ENCODE measurements around the gene CSAD. TPM values are rescaled to one million over a fixed set of nuclear protein-coding genes. Genes with fewer than 3 reads are reported as not detected.
"Not testable (repeated sequence)": the region's sequence is repeated elsewhere in the genome, so short reads cannot be mapped to it uniquely, and the experiment has no call there.

CSAD gene
- total RNA-seq, 1 donor: 9.4 TPM

DNA sequence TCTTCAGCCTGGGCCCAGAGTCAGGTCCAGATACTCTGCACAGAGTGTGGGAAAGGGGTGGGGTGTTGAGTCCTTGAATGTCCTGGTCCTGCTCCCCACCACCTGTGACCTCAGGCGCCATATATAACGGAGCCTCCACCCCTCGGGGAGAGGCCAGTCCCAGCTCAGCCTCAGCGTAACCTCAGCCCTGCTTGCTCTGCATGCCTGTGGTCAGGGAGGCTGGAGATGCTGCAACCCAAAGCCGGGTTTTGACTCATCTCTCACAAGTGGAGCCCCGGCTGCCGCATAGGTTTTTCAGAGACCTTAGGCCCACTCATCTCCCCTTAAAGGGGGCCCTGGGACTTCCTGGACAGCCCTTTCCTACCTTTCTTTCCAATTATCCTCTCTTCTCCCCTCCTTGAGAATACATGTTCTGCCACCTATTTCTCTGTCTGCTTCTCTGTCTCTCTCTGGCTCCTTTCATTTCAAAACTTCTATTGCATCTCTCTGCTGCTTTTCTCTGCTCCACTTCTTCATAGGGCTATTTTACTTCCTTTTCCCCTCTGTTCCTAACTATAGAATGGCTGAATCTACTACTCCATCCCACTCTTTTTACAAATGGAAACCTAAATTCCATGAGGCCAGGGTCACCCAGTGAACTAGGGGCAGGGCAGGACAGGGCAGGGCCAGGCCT lies 25.2 kb upstream of the CSAD start:
- peaks cover 23% of the 10 kb centered on the region for H3K4me1 ChIP-seq (ENCODE audit: insufficient read depth, low read length)
- no peak overlapping the region for H3K4me3 ChIP-seq (ENCODE audit: insufficient read depth, low read length)
- no peaks in the 10 kb centered on the region for H3K9me3 ChIP-seq (ENCODE audit: low read depth, low read length)
- H2AFZ ChIP-seq (ENCODE audit: low read length): peak overlapping the region; percentile 42
- TF ChIP-seq, protein P1, sequence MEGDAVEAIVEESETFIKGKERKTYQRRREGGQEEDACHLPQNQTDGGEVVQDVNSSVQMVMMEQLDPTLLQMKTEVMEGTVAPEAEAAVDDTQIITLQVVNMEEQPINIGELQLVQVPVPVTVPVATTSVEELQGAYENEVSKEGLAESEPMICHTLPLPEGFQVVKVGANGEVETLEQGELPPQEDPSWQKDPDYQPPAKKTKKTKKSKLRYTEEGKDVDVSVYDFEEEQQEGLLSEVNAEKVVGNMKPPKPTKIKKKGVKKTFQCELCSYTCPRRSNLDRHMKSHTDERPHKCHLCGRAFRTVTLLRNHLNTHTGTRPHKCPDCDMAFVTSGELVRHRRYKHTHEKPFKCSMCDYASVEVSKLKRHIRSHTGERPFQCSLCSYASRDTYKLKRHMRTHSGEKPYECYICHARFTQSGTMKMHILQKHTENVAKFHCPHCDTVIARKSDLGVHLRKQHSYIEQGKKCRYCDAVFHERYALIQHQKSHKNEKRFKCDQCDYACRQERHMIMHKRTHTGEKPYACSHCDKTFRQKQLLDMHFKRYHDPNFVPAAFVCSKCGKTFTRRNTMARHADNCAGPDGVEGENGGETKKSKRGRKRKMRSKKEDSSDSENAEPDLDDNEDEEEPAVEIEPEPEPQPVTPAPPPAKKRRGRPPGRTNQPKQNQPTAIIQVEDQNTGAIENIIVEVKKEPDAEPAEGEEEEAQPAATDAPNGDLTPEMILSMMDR (IDR thresholded peaks at IDR 0.05; ENCODE audit: extremely low read depth, low read depth, low read length): no peak
- H3K27ac ChIP-seq (ENCODE audit: low read depth, low read length): peak overlapping the region; percentile 67
- H3K27me3 ChIP-seq (ENCODE audit: insufficient read depth, low read length): no peaks in the 10 kb centered on the region
- peak; percentile 99 for DNase-seq (ENCODE audit: insufficient read length, low spot score, missing footprints)
- H3K36me3 ChIP-seq (ENCODE audit: insufficient read depth, low read length): peaks cover 12% of the 10 kb centered on the region
- no peaks in the 10 kb centered on the region for H3K79me2 ChIP-seq (ENCODE audit: insufficient read depth, low read length)
- H4K20me1 ChIP-seq (ENCODE audit: insufficient read depth, low read length): no peaks in the 10 kb centered on the region
- peak overlapping the region; percentile 49 for H3K4me2 ChIP-seq (ENCODE audit: insufficient read depth, low read length)

DNA sequence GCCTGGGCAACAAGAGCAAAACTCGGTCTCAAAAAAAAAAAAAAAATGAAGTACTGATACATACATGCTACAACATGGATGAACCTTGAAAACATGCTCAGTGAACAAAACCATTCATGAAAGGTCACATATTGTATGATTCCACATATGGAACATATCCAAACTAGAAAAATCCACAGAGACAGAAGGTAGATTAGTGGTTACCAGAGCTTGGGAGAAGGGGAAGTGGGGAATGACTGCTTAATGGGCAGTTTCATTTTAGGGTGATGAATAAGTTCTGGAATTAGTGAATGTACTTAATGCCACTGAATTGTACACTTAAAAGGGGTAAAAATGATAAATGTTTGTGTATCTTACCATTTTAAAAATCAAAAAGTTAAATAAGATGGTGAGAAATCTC lies 23.6 kb upstream of the CSAD start:
- Histone ChIP-seq H3K27ac (ENCODE audit: low read depth, low read length) (no peak overlapping the region), H3K4me1 (ENCODE audit: insufficient read depth, low read length) (peaks cover 25% of the 10 kb centered on the region), H3K27me3 (ENCODE audit: insufficient read depth, low read length) (no peaks in the 10 kb centered on the region), H3K4me3 (ENCODE audit: insufficient read depth, low read length) (no peak overlapping the region), H3K36me3 (ENCODE audit: insufficient read depth, low read length) (no peaks in the 10 kb centered on the region), H3K9me3 (ENCODE audit: low read depth, low read length) (no peaks in the 10 kb centered on the region), H3K79me2 (ENCODE audit: insufficient read depth, low read length) (no peaks in the 10 kb centered on the region), H4K20me1 (ENCODE audit: insufficient read depth, low read length) (no peaks in the 10 kb centered on the region), H3K4me2 (ENCODE audit: insufficient read depth, low read length) (no peak overlapping the region), H2AFZ (ENCODE audit: low read length) (no peak overlapping the region)
- TF ChIP-seq, protein P1 (IDR thresholded peaks at IDR 0.05; ENCODE audit: extremely low read depth, low read depth, low read length): no peak
- DNase-seq (ENCODE audit: insufficient read length, low spot score, missing footprints): no peak

DNA sequence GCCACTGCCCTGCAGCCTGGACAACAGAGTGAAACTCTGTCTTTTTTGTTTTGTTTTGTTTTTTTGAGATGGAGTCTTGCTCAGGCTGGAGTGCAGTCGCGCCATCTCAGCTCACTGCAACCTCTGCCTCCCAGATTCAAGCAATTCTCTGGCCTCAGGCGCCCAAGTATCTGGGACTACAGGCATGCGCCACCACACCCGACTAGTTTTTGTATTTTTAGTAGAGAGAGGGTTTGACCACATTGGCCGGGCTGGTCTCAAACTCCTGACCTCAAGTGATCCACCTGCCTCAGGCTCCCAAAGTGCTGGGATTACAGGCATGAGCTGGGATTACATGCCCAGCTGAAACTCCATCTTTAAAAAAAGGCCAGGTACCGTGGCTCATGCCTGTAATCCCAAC lies 21.6 kb upstream of the CSAD start:
- not testable (repeated sequence) for H3K4me3 ChIP-seq (ENCODE audit: insufficient read depth, low read length); H3K27me3 ChIP-seq (ENCODE audit: insufficient read depth, low read length); H3K4me2 ChIP-seq (ENCODE audit: insufficient read depth, low read length); DNase-seq (ENCODE audit: insufficient read length, low spot score, missing footprints); H3K27ac ChIP-seq (ENCODE audit: low read depth, low read length); H3K36me3 ChIP-seq (ENCODE audit: insufficient read depth, low read length); H4K20me1 ChIP-seq (ENCODE audit: insufficient read depth, low read length); H2AFZ ChIP-seq (ENCODE audit: low read length); H3K79me2 ChIP-seq (ENCODE audit: insufficient read depth, low read length); H3K9me3 ChIP-seq (ENCODE audit: low read depth, low read length)
- H3K4me1 ChIP-seq (ENCODE audit: insufficient read depth, low read length): peaks cover 25% of the 10 kb centered on the region

DNA sequence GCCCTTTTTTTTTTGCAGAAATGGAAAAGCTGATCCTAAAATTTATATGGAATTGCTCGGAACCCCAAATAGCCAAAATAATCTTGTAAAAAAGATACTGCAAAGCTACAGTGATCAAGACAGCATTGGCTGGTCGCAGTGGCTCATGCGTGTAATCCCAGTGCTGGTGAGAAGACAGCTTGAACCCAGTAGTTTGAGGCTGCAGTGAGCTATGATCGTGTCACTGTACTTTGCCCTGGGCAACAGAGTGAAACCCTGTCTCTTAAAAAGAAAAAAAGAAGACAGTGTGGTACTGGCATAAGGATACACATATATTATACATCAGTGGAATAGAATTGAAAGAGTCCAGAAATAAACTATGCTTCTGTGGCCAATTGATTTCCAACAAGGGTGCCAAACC lies 20.9 kb upstream of the CSAD start:
- Histone ChIP-seq H4K20me1 (ENCODE audit: insufficient read depth, low read length) (no peaks in the 10 kb centered on the region), H3K36me3 (ENCODE audit: insufficient read depth, low read length) (no peaks in the 10 kb centered on the region), H3K4me3 (ENCODE audit: insufficient read depth, low read length) (no peak overlapping the region), H3K27ac (ENCODE audit: low read depth, low read length) (no peak overlapping the region), H3K4me2 (ENCODE audit: insufficient read depth, low read length) (no peak overlapping the region), H3K4me1 (ENCODE audit: insufficient read depth, low read length) (peaks cover 22% of the 10 kb centered on the region), H3K9me3 (ENCODE audit: low read depth, low read length) (no peaks in the 10 kb centered on the region), H3K27me3 (ENCODE audit: insufficient read depth, low read length) (no peaks in the 10 kb centered on the region), H2AFZ (ENCODE audit: low read length) (no peak overlapping the region), H3K79me2 (ENCODE audit: insufficient read depth, low read length) (no peaks in the 10 kb centered on the region)
- DNase-seq (ENCODE audit: insufficient read length, low spot score, missing footprints): no peak
- TF ChIP-seq, protein P1 (IDR thresholded peaks at IDR 0.05; ENCODE audit: extremely low read depth, low read depth, low read length): no peak
